Measurements from ENCODE around the gene MCC. TPM values are rescaled to one million over a fixed set of nuclear protein-coding genes. Genes with fewer than 3 reads are reported as not detected.

The MCC gene
- total and polyA plus RNA-seq, 2 donors (not counting 1 experiment from before 2014, with no cell fraction given) = 0.09 to 0.32 TPM

- POLR2A ChIA-PET = no interaction called here
- no peak overlapping the region for H3K4me2 ChIP-seq (replicated peaks; ENCODE audit: low read depth, low read length, poor library complexity, severe bottlenecking)
- H3K9me3 ChIP-seq (ENCODE audit: control extremely low read depth in 1 of 3, control insufficient read depth in 2 of 3, insufficient read depth in 1 of 3, low read length in 2 of 3) = no peaks in the 10 kb centered on the region
- no peaks in the 10 kb centered on the region for H3K4me1 ChIP-seq (ENCODE audit: control insufficient read depth in 2 of 2, insufficient read depth in 2 of 2, low read length in 2 of 2)
- 100% methylated on average over 1 of the region's 3 CpGs for WGBS (ENCODE audit: insufficient coverage)
- H3K27ac ChIP-seq (ENCODE audit: low read length in 2 of 2) = no peak overlapping the region
- H3K4me3 ChIP-seq (ENCODE audit: control extremely low read depth in 1 of 5, extremely low read depth in 1 of 5, insufficient read depth in 1 of 5, low read depth in 2 of 5, low read length in 4 of 5) = no peak overlapping the region
- ATAC-seq (ENCODE audit: low read depth) (no peak), DNase-seq (no peak)
- no peaks in the 10 kb centered on the region for H4K20me1 ChIP-seq (ENCODE audit: control insufficient read depth, insufficient read depth, low read length, poor library complexity, severe bottlenecking)
- no peak overlapping the region for H2AFZ ChIP-seq (ENCODE audit: insufficient read depth, low read depth, low read length, poor library complexity, severe bottlenecking)
- TF ChIP-seq CTCF (IDR thresholded peaks at IDR 0.05) = no peak
- no peak for TF ChIP-seq EZH2 (IDR thresholded peaks at IDR 0.05; ENCODE audit: borderline replicate concordance, insufficient read depth, low read depth, low read length, poor library complexity, severe bottlenecking)
- peaks cover 0 to 3% (median 1%) of the 10 kb centered on the region in 4 experiments for H3K27me3 ChIP-seq (replicated peaks in 1 of 4; ENCODE audit: control extremely low read depth in 1 of 4, control insufficient read depth in 3 of 4, insufficient read depth in 4 of 4, low read length in 3 of 4)
- Mint-ChIP-seq H3K4me1 (no peaks in the 10 kb centered on the region), H3K27ac (no peak overlapping the region), H3K27me3 (peaks cover 18% of the 10 kb centered on the region), H3K4me3 (no peak overlapping the region), H3K9me3 (ENCODE audit: insufficient read depth) (peaks cover 4% of the 10 kb centered on the region)
- H3K36me3 ChIP-seq (replicated peaks in 1 of 2; ENCODE audit: control extremely low read depth in 1 of 2, control insufficient read depth in 1 of 2, extremely low read depth in 1 of 2, insufficient read depth in 2 of 2, low read length in 1 of 2) = no peaks in the 10 kb centered on the region
- intact Hi-C loops (cut with micrococcal nuclease) = no loop called here
- no peaks in the 10 kb centered on the region for H3K79me2 ChIP-seq (ENCODE audit: control insufficient read depth, insufficient read depth, low read length)
- no peak overlapping the region for H3K9ac ChIP-seq (ENCODE audit: low read length)
- CTCF ChIA-PET = no interaction called here
Observed at GRCh38 chr5:113124265-113124664, 364.0 kb downstream of the MCC start.

DNA sequence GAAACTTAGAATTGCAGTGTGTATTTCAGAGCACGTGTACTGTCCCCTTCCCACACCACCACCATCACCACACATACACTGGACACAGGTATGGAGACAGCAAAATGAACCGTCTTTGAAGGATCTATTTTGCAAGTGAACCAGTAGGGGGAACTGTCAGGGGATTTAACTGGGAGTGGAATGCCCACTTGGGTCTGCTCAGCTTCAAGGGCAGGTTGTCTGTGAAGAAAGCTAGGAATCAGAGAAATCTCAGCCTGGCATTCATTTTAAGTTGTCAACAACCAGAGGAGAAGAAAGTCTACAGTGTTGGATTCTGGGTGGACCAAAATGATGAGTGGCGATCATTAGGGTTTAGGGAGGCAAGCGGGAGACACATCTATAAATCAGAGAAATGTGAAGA is 364.6 kb downstream of the MCC start:
- no peaks in the 10 kb centered on the region for H3K9me3 ChIP-seq (ENCODE audit: control extremely low read depth in 1 of 3, control insufficient read depth in 2 of 3, insufficient read depth in 1 of 3, low read length in 2 of 3)
- no peak overlapping the region for H3K9ac ChIP-seq (ENCODE audit: low read length)
- H3K4me1 ChIP-seq (ENCODE audit: control insufficient read depth in 2 of 2, insufficient read depth in 2 of 2, low read length in 2 of 2) = no peaks in the 10 kb centered on the region
- Mint-ChIP-seq H3K9me3 (ENCODE audit: insufficient read depth) (peaks cover 4% of the 10 kb centered on the region), H3K4me3 (no peak overlapping the region), H3K27ac (no peak overlapping the region), H3K27me3 (peaks cover 16% of the 10 kb centered on the region), H3K4me1 (no peaks in the 10 kb centered on the region)
- no peaks in the 10 kb centered on the region for H3K79me2 ChIP-seq (ENCODE audit: control insufficient read depth, insufficient read depth, low read length)
- ChIA-PET CTCF (no interaction called here), POLR2A (no interaction called here)
- no peak overlapping the region for H2AFZ ChIP-seq (ENCODE audit: insufficient read depth, low read depth, low read length, poor library complexity, severe bottlenecking)
- H3K27me3 ChIP-seq (replicated peaks in 1 of 4; ENCODE audit: control extremely low read depth in 1 of 4, control insufficient read depth in 3 of 4, insufficient read depth in 4 of 4, low read length in 3 of 4) = peaks cover 0 to 3% (median 1%) of the 10 kb centered on the region in 4 experiments
- intact Hi-C loops (cut with micrococcal nuclease) = no loop called here
- DNase-seq = no peak
- WGBS (ENCODE audit: insufficient coverage) = no CpG with 5 or more reads among the region's 4 CpGs
- no peak overlapping the region for H3K27ac ChIP-seq (ENCODE audit: low read length in 2 of 2)
- no peaks in the 10 kb centered on the region for H4K20me1 ChIP-seq (ENCODE audit: control insufficient read depth, insufficient read depth, low read length, poor library complexity, severe bottlenecking)
- no peak overlapping the region for H3K4me2 ChIP-seq (replicated peaks; ENCODE audit: low read depth, low read length, poor library complexity, severe bottlenecking)
- H3K36me3 ChIP-seq (replicated peaks in 1 of 2; ENCODE audit: control extremely low read depth in 1 of 2, control insufficient read depth in 1 of 2, extremely low read depth in 1 of 2, insufficient read depth in 2 of 2, low read length in 1 of 2) = no peaks in the 10 kb centered on the region
- ATAC-seq (ENCODE audit: low read depth) = no peak
- no peak for TF ChIP-seq EZH2 (IDR thresholded peaks at IDR 0.05; ENCODE audit: borderline replicate concordance, insufficient read depth, low read depth, low read length, poor library complexity, severe bottlenecking)
- no peak for TF ChIP-seq CTCF (IDR thresholded peaks at IDR 0.05)
- H3K4me3 ChIP-seq (ENCODE audit: control extremely low read depth in 1 of 5, extremely low read depth in 1 of 5, insufficient read depth in 1 of 5, low read depth in 2 of 5, low read length in 4 of 5) = no peak overlapping the region

All from B cell (primary cell).